Smooth muscle cell (in vitro differentiated cells): Measurements from ENCODE around the gene MINDY2. TPM values are rescaled to one million over a fixed set of nuclear protein-coding genes. Genes with fewer than 3 reads are reported as not detected.
A peak's percentile ranks its signal among the peaks of the same experiment; 100 is the strongest.
"Not testable (repeated sequence)": the region's sequence is repeated elsewhere in the genome, so short reads cannot be mapped to it uniquely, and the experiment has no call there.

ENCODE experiments used
- DNase-seq: peaks from one replicate; lab custom pipeline; 2025; ENCODE audit not compliant: unreplicated experiment; lab: John Stamatoyannopoulos, UW
- H2AFZ ChIP-seq: fragments of 200-600 bp; sonication (generic); 2 replicates; pipeline ENCODE4 v1.6.0; 2016; ENCODE audit warnings: antibody characterized with exemption, low read depth, mild to moderate bottlenecking
- H3F3A ChIP-seq: fragments of 200-600 bp; sonication (generic); 2 replicates; pipeline ENCODE4 v1.6.0; 2017; ENCODE audit warnings: antibody characterized with exemption, low read depth
- H3K27ac ChIP-seq: fragments of 200-600 bp; sonication (generic); 2 replicates; pipeline ENCODE4 v1.5.1; 2016; ENCODE audit warnings: low read depth, mild to moderate bottlenecking
- H3K27me3 ChIP-seq: fragments of 200-600 bp; sonication (generic); 2 replicates; pipeline ENCODE4 v1.6.1; 2016; ENCODE audit warnings: low read depth, mild to moderate bottlenecking
- H3K36me3 ChIP-seq: fragments of 200-600 bp; sonication (generic); 2 replicates; pipeline ENCODE4 v1.5.1; 2016; ENCODE audit warnings: low read depth
- H3K4me1 ChIP-seq: fragments of 200-600 bp; sonication (generic); 2 replicates; pipeline ENCODE4 v1.5.1; 2016; ENCODE audit warnings: low read depth
- H3K4me2 ChIP-seq: fragments of 200-600 bp; sonication (generic); 2 replicates; pipeline ENCODE4 v1.6.0; 2016; ENCODE audit warnings: mild to moderate bottlenecking
- H3K4me3 ChIP-seq: fragments of 200-600 bp; sonication (generic); 2 replicates; pipeline ENCODE4 v1.5.1; 2016; ENCODE audit warnings: mild to moderate bottlenecking
- H3K79me2 ChIP-seq: fragments of 200-600 bp; sonication (generic); 2 replicates; pipeline ENCODE4 v1.6.0; 2016; ENCODE audit warnings: low read depth, mild to moderate bottlenecking
- H3K9ac ChIP-seq: fragments of 200-600 bp; sonication (generic); 2 replicates; pipeline ENCODE4 v1.6.0; 2016; ENCODE audit warnings: low read depth
- H3K9me3 ChIP-seq: fragments of 200-600 bp; sonication (generic); replicated peaks from 2 replicates; pipeline ENCODE4 v1.5.1; 2016; ENCODE audit warnings: low read depth
- H4K20me1 ChIP-seq: fragments of 200-600 bp; sonication (generic); 2 replicates; pipeline ENCODE4 v1.6.0; 2016; ENCODE audit warnings: low read depth
- CTCF ChIP-seq: fragments of 200-600 bp; sonication (generic); IDR thresholded peaks from 2 replicates; pipeline ENCODE4 v1.5.1; 2017; ENCODE audit warnings: borderline replicate concordance, mild to moderate bottlenecking, antibody characterized with exemption; ENCODE audit not compliant: insufficient read depth, poor library complexity, severe bottlenecking
- WGBS: methylation state at CpG from one replicate; pipeline ENCODE4 v1.1.7; 2016; ENCODE audit warnings: low lambda C conversion rate; 5-methylcytosine and 5-hydroxymethylcytosine counted together
- polyA plus RNA-seq: library from polyadenylated mRNA; unstranded; fragments of >200 nt; fragmentation: Nextera tagmentation; extraction: Ambion mirVana; gene quantifications from 2 replicates; pipeline ENCODE4 v1.2.1, GENCODE V29; 2016
- total RNA-seq: library from RNA; depleted of rRNA; stranded (reverse); fragments of >200 nt; gene quantifications from 2 replicates; pipeline ENCODE4 v1.2.3, GENCODE V29; 2014

MINDY2 gene
- total and polyA plus RNA-seq, 2 experiments from 2014 or later, result 21.2 to 28.0 TPM

GRCh38 chr15:58797505-58797904, 26.4 kb downstream of the MINDY2 start:
- no peak for DNase-seq
- Histone ChIP-seq H3K36me3 (peaks cover 1% of the 10 kb centered on the region), H4K20me1 (peaks cover 26% of the 10 kb centered on the region), H3K4me2 (no peak overlapping the region), H3K27ac (no peak overlapping the region), H3K9me3 (no peaks in the 10 kb centered on the region), H3K4me1 (no peaks in the 10 kb centered on the region), H2AFZ (no peak overlapping the region), H3F3A (no peaks in the 10 kb centered on the region), H3K9ac (no peak overlapping the region), H3K4me3 (no peak overlapping the region), H3K79me2 (peaks cover 7% of the 10 kb centered on the region), H3K27me3 (no peaks in the 10 kb centered on the region)
- 89% methylated on average over 3 of the region's 3 CpGs for WGBS
- TF ChIP-seq CTCF, result no peak

- Histone ChIP-seq H3K27ac (no peak overlapping the region), H3K4me3 (no peak overlapping the region), H3F3A (no peaks in the 10 kb centered on the region), H4K20me1 (peaks cover 4% of the 10 kb centered on the region), H3K9ac (no peak overlapping the region), H3K4me1 (no peaks in the 10 kb centered on the region), H2AFZ (no peak overlapping the region), H3K36me3 (peaks cover 3% of the 10 kb centered on the region), H3K4me2 (no peak overlapping the region), H3K27me3 (no peaks in the 10 kb centered on the region), H3K79me2 (no peaks in the 10 kb centered on the region), H3K9me3 (no peaks in the 10 kb centered on the region)
- DNase-seq, result no peak
- WGBS, result 38% methylated on average over 1 of the region's 1 CpG
- TF ChIP-seq CTCF, result no peak
These were observed 34.0 kb downstream of the MINDY2 start for GRCh38 chr15:58805095-58805494.

GRCh38 chr15:58823267-58823666, 52.2 kb downstream of the MINDY2 start:
- H3K79me2 ChIP-seq, H3F3A ChIP-seq, H3K9ac ChIP-seq, H3K4me2 ChIP-seq, H3K36me3 ChIP-seq, H3K4me3 ChIP-seq, H4K20me1 ChIP-seq, H3K4me1 ChIP-seq, H3K27me3 ChIP-seq, H2AFZ ChIP-seq, DNase-seq, H3K27ac ChIP-seq, H3K9me3 ChIP-seq: not testable (repeated sequence)
- WGBS, result 96% methylated on average over 2 of the region's 2 CpGs

GRCh38 chr15:58830556-58830955, 59.5 kb downstream of the MINDY2 start:
- Histone ChIP-seq H3K36me3 (peaks cover 6% of the 10 kb centered on the region), H3K9me3 (no peaks in the 10 kb centered on the region), H3K9ac (no peak overlapping the region), H4K20me1 (no peaks in the 10 kb centered on the region), H3K79me2 (no peaks in the 10 kb centered on the region), H2AFZ (no peak overlapping the region), H3K4me3 (no peak overlapping the region), H3K27ac (no peak overlapping the region), H3K4me2 (no peak overlapping the region), H3K4me1 (peaks cover 16% of the 10 kb centered on the region), H3F3A (peaks cover 6% of the 10 kb centered on the region), H3K27me3 (no peaks in the 10 kb centered on the region)
- DNase-seq, result no peak
- TF ChIP-seq CTCF, result no peak
- WGBS, result 96% methylated on average over 2 of the region's 2 CpGs

- H3K27ac ChIP-seq, H3K79me2 ChIP-seq, H3K9me3 ChIP-seq, H3F3A ChIP-seq, H2AFZ ChIP-seq, DNase-seq, H3K9ac ChIP-seq, H3K36me3 ChIP-seq, H4K20me1 ChIP-seq, H3K27me3 ChIP-seq, H3K4me3 ChIP-seq: not testable (repeated sequence)
- H3K4me2 ChIP-seq, result peak overlapping the region; percentile 29
- 9% methylated on average over 9 of the region's 9 CpGs for WGBS
- H3K4me1 ChIP-seq, result peaks cover 16% of the 10 kb centered on the region
These were observed 62.8 kb downstream of the MINDY2 start for GRCh38 chr15:58833681-58834426.
